GM12878 (cell line): ENCODE measurements around the gene KCNN1. TPM values are rescaled to one million over a fixed set of nuclear protein-coding genes. Genes with fewer than 3 reads are reported as not detected.

Experiments
- ATAC-seq: fragments of 200-7000 bp; cut with Tn5 transposase; 3 replicates; pipeline ENCODE4 v1.9.1; 2020; ENCODE audit warnings: mild to moderate bottlenecking, moderate library complexity
- BruUV-seq: library from RNA; stranded (reverse); fragments of 400-500 nt; replicated peaks from 2 replicates; lab custom pipeline; 2021; lab: Mats Ljungman, UMichigan
- CTCF ChIA-PET: fragments of 300-600 bp; sonication (Branson Sonifier 250); formaldehyde crosslinking; extraction: SDS; loops from one replicate; lab custom pipeline; 2021; ENCODE audit warnings: inconsistent platforms; lab: Yijun Ruan, JAX
- POLR2A ChIA-PET: fragments of 350-600 bp; formaldehyde crosslinking; extraction: SDS; loops from one replicate; lab custom pipeline; 2021; ENCODE audit warnings: inconsistent platforms; lab: Charles Lee
- RAD21 ChIA-PET: fragments of 300-600 bp; sonication (Branson Sonifier 250); formaldehyde crosslinking; loops from one replicate; lab custom pipeline; 2023; ENCODE audit warnings: antibody characterized with exemption; ENCODE audit not compliant: unreplicated experiment; lab: Charles Lee
- SMC1A ChIA-PET: fragments of 300-600 bp; sonication (Branson Sonifier 250); formaldehyde crosslinking; loops from one replicate; lab custom pipeline; 2023; ENCODE audit not compliant: unreplicated experiment, uncharacterized antibody; lab: Charles Lee
- DNase-seq: peaks from one replicate; pipeline ENCODE4 v3.0.0-alpha.2; 2011; ENCODE audit warnings: low read depth, low spot score
- FAIRE-seq: peaks from 3 replicates; lab custom pipeline; 2011; peaks lifted over from hg19 to GRCh38; lab: Jason Lieb, UNC
- H2AFZ ChIP-seq: 2 replicates; pipeline ENCODE4 v1.6.0; 2011; ENCODE audit warnings: low read depth, low read length, control low read depth; ENCODE audit not compliant: control insufficient read depth
- H3K27ac ChIP-seq: 2 replicates; pipeline ENCODE4 v1.5.1; 2011; ENCODE audit warnings: control low read depth; ENCODE audit not compliant: control insufficient read depth, insufficient read depth
- H3K27me3 ChIP-seq, 2 experiments: replicated peaks in 1 of 2; 2 replicates each; pipeline versions ENCODE4 v1.6.0 to v1.6.1; 2011; ENCODE audit warnings: low read length in 1 of 2; ENCODE audit not compliant: control insufficient read depth in 2 of 2, insufficient read depth in 2 of 2
- H3K36me3 ChIP-seq, 2 experiments: 2 replicates each; pipeline ENCODE4 v1.5.1; 2011; ENCODE audit warnings: low read length in 1 of 2; ENCODE audit not compliant: control insufficient read depth in 2 of 2, insufficient read depth in 2 of 2
- H3K4me1 ChIP-seq: 2 replicates; pipeline ENCODE4 v1.6.1; 2011; ENCODE audit warnings: mild to moderate bottlenecking, low read length, moderate library complexity, mixed read lengths; ENCODE audit not compliant: control insufficient read depth, insufficient read depth
- H3K4me2 ChIP-seq: 2 replicates; pipeline ENCODE4 v1.6.0; 2011; ENCODE audit warnings: control low read depth; ENCODE audit not compliant: control insufficient read depth, insufficient read depth
- H3K4me3 ChIP-seq: fragments of 200-600 bp; sonication (generic); 2 replicates; pipeline ENCODE4 v1.5.1; 2016
- H3K79me2 ChIP-seq: 2 replicates; pipeline ENCODE4 v1.6.0; 2011; ENCODE audit warnings: low read length; ENCODE audit not compliant: control insufficient read depth, insufficient read depth
- H3K9ac ChIP-seq: 2 replicates; pipeline ENCODE4 v1.8.0; 2011; ENCODE audit warnings: low read length, control low read depth, mixed read lengths; ENCODE audit not compliant: control insufficient read depth, insufficient read depth
- H3K9me3 ChIP-seq: replicated peaks from 3 replicates; pipeline ENCODE4 v1.5.1; 2011; ENCODE audit warnings: mild to moderate bottlenecking, low read length; ENCODE audit not compliant: control insufficient read depth, insufficient read depth
- H4K20me1 ChIP-seq: 2 replicates; pipeline ENCODE4 v1.6.0; 2011; ENCODE audit not compliant: control insufficient read depth, insufficient read depth
- CBX3 ChIP-seq: fragments of 200-600 bp; sonication (generic); IDR thresholded peaks from 2 replicates; pipeline ENCODE4 v1.6.1; 2016; ENCODE audit warnings: low read depth, borderline replicate concordance
- ELK1 ChIP-seq: IDR thresholded peaks from 2 replicates; pipeline ENCODE4 v1.6.1; 2012; ENCODE audit warnings: low read depth, low read length, improper control_type of control experiment
- EP300 ChIP-seq, 2 experiments: fragments of 150-350 bp in 1 of 2; IDR thresholded peaks; 2 replicates each; pipeline ENCODE4 v1.6.1; 2011 to 2012; ENCODE audit warnings: low read depth in 2 of 2, low read length in 2 of 2, borderline replicate concordance in 1 of 2, improper control_type of control experiment in 1 of 2, inconsistent platforms in 1 of 2; ENCODE audit not compliant: control insufficient read depth in 1 of 2
- GABPA ChIP-seq: IDR thresholded peaks from 2 replicates; pipeline ENCODE4 v1.6.1; 2014; ENCODE audit warnings: antibody characterized with exemption, low read depth, mild to moderate bottlenecking, inconsistent platforms
- GATAD2B ChIP-seq: fragments of 450-650 bp; conservative IDR thresholded peaks from 2 replicates; pipeline ENCODE4 v1.6.1; 2017; ENCODE audit warnings: low read depth, mild to moderate bottlenecking, moderate library complexity
- KAT2A ChIP-seq: conservative IDR thresholded peaks from 2 replicates; pipeline ENCODE4 v1.6.1; 2011; ENCODE audit warnings: low read depth, low read length; ENCODE audit not compliant: control insufficient read depth
- PAX5 ChIP-seq: IDR thresholded peaks from 2 replicates; pipeline ENCODE4 v1.6.1; 2011; ENCODE audit warnings: low read depth, low read length, borderline replicate concordance
- POLR2AphosphoS5 ChIP-seq: IDR thresholded peaks from 2 replicates; pipeline ENCODE4 v1.6.1; 2011; ENCODE audit warnings: mild to moderate bottlenecking, low read length, inconsistent platforms
- RB1 ChIP-seq: fragments of 450-650 bp; formaldehyde crosslinking; IDR thresholded peaks from 2 replicates; pipeline ENCODE4 v1.6.1; 2017; ENCODE audit warnings: mild to moderate bottlenecking, borderline replicate concordance
- STAT3 ChIP-seq: IDR thresholded peaks from 2 replicates; pipeline ENCODE4 v1.6.1; 2011; ENCODE audit warnings: low read depth, low read length, improper control_type of control experiment
- SUZ12 ChIP-seq: fragments of 200-600 bp; sonication (generic); IDR thresholded peaks from one replicate; pipeline ENCODE4 v1.6.1; 2018; ENCODE audit warnings: antibody characterized with exemption, mild to moderate bottlenecking; ENCODE audit not compliant: unreplicated experiment
- ZNF24 ChIP-seq: fragments of 450-650 bp; IDR thresholded peaks from 2 replicates; pipeline ENCODE4 v1.6.1; 2017; ENCODE audit warnings: antibody characterized with exemption, mild to moderate bottlenecking
- ZNF592 ChIP-seq: fragments of 450-650 bp; IDR thresholded peaks from 2 replicates; pipeline ENCODE4 v1.6.1; 2017; ENCODE audit warnings: mild to moderate bottlenecking, moderate library complexity
- WGBS: methylation state at CpG from one replicate; pipeline ENCODE4 v1.1.6; 2016; ENCODE audit warnings: low lambda C conversion rate; ENCODE audit not compliant: insufficient replicate concordance, insufficient coverage; ENCODE audit errors: missing lambda C conversion rate; 5-methylcytosine and 5-hydroxymethylcytosine counted together
- in situ Hi-C: fragments of 300-500 bp; cut with MboI; formaldehyde crosslinking; loops from 9 replicates; pipeline ENCODE4 v1.14.3; 2018; ENCODE audit warnings: mixed read lengths
- intact Hi-C: fragments of 100-400 bp; cut with micrococcal nuclease; formaldehyde crosslinking; loops from one replicate; pipeline ENCODE4 v1.14.2; 2022; ENCODE audit not compliant: unreplicated experiment
- polyA plus RNA-seq, 11 experiments: library from polyadenylated mRNA; depleted of rRNA in 4 of 11; unstranded in 6 of 11; stranded (reverse) in 5 of 11; fragments of >200 nt; fragmentation: Nextera tagmentation in 4 of 11; fragmentation: Illumina TruSeq in 1 of 11; extraction: Ambion mirVana in 4 of 11; extraction: Trizol in 1 of 11; gene quantifications; 1 replicate in 1 of 11; 2 replicates in 10 of 11; pipeline versions ENCODE4 v1.2.1 to v1.2.3, GENCODE V29; 2011 to 2016; ENCODE audit warnings: inconsistent platforms in 2 of 11, missing spikeins in 2 of 11, low read depth in 1 of 11
- total RNA-seq, 4 experiments: library from RNA; depleted of rRNA in 3 of 4; stranded (reverse); fragments of >200 nt in 3 of 4; fragmentation: Illumina TruSeq in 1 of 4; extraction: Trizol in 1 of 4; gene quantifications; 2 replicates each; pipeline versions ENCODE4 v1.2.1 to v1.2.3, GENCODE V29; 2013 to 2021
- TF ChIP-seq, protein P1 (sequence below): fragments of 450-650 bp; conservative IDR thresholded peaks from 2 replicates; pipeline ENCODE4 v1.6.1; 2017; ENCODE audit warnings: mild to moderate bottlenecking, moderate library complexity

The KCNN1 gene
- total and polyA plus RNA-seq, 10 of the 15 experiments (the other 5 are each of a cell fraction or from before 2014, with no cell fraction given), result 0.02 to 0.95 (median 0.16) TPM; not detected in 1

DNA sequence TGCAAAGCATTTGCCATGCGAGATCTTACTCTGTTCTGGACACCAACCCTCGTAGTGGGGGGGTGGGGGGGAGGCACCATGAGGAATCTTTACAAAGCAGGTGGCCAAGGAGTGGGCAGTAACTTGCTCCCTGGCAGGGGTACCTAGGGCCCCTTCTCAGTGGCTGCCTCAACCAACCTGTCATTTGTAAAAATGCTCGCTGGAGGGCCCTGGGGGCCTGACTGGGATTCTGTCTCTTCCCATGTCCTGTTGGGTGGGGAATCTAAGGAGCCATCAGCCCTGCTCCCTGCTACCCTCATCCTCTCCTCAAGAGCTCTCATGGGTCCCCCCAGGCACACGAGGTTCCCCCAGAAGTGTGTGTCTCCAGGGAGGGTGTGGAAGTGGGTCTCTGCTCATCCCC is 1.5 kb downstream of the KCNN1 start:
- no peak overlapping the region for H3K4me2 ChIP-seq
- H3K4me1 ChIP-seq, result no peaks in the 10 kb centered on the region
- H4K20me1 ChIP-seq, result no peaks in the 10 kb centered on the region; the same call in 1 of the 2 replicates
- no peaks in the 10 kb centered on the region for H3K36me3 ChIP-seq
- H3K27ac ChIP-seq, result no peak overlapping the region
- ATAC-seq, result no peak
- ChIA-PET RAD21 (interaction anchor here (1.1 kb wide), 1 partner anchor 29 kb away, joined by 4 read pairs; no protein-coding TSS in a partner anchor), POLR2A (no interaction called here), CTCF (interaction anchor here (0.6 to 1.1 kb wide), 2 partner anchors 15 to 30 kb away, joined by 3 read pairs; no protein-coding TSS in a partner anchor), SMC1A (interaction anchor here (1.2 kb wide), 2 partner anchors 12 to 27 kb away, joined by 3 read pairs; no protein-coding TSS in a partner anchor)
- no peak overlapping the region for H3K9ac ChIP-seq
- no peak overlapping the region for H2AFZ ChIP-seq
- no peak for DNase-seq
- no peak overlapping the region for H3K4me3 ChIP-seq
- no peaks in the 10 kb centered on the region for H3K9me3 ChIP-seq
- peaks cover 4 to 11% of the 10 kb centered on the region in 2 experiments for H3K27me3 ChIP-seq
- WGBS, result 42% methylated on average over 4 of the region's 4 CpGs
- in situ Hi-C loops, result no loop called here
- H3K79me2 ChIP-seq, result no peaks in the 10 kb centered on the region
- intact Hi-C loops, result no loop called here
- FAIRE-seq, result no peak
- no TSS peak for BruUV-seq
- no peak for TF ChIP-seq EP300 (IDR thresholded peaks at IDR 0.05; ENCODE audit: borderline replicate concordance in 1 of 2, control insufficient read depth in 1 of 2, low read depth in 2 of 2, low read length in 2 of 2)
- no peak for TF ChIP-seq RB1
- no peak for TF ChIP-seq SUZ12
- TF ChIP-seq ELK1, result no peak
- no peak for TF ChIP-seq GABPA
- no peak for TF ChIP-seq POLR2AphosphoS5
- no peak for TF ChIP-seq STAT3
- TF ChIP-seq GATAD2B, result no peak
- TF ChIP-seq ZNF24, result no peak
- TF ChIP-seq PAX5, result no peak
- TF ChIP-seq ZNF592, result no peak
- no peak for TF ChIP-seq CBX3
- no peak for TF ChIP-seq KAT2A
- TF ChIP-seq, protein P1, sequence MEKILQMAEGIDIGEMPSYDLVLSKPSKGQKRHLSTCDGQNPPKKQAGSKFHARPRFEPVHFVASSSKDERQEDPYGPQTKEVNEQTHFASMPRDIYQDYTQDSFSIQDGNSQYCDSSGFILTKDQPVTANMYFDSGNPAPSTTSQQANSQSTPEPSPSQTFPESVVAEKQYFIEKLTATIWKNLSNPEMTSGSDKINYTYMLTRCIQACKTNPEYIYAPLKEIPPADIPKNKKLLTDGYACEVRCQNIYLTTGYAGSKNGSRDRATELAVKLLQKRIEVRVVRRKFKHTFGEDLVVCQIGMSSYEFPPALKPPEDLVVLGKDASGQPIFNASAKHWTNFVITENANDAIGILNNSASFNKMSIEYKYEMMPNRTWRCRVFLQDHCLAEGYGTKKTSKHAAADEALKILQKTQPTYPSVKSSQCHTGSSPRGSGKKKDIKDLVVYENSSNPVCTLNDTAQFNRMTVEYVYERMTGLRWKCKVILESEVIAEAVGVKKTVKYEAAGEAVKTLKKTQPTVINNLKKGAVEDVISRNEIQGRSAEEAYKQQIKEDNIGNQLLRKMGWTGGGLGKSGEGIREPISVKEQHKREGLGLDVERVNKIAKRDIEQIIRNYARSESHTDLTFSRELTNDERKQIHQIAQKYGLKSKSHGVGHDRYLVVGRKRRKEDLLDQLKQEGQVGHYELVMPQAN, result no peak
